GM23338 (cell line): ENCODE data around the gene KRT25.

Source experiments
- CREB1 ChIP-seq: fragments of 250-450 bp; sonication (Bioruptor Pico); IDR thresholded peaks from 2 replicates; pipeline ENCODE4 v1.5.0; 2020; ENCODE audit warnings: low read depth, mild to moderate bottlenecking, moderate library complexity
- EZH2 ChIP-seq: fragments of 200-600 bp; sonication (generic); IDR thresholded peaks from one replicate; pipeline ENCODE4 v1.8.0; 2017; ENCODE audit warnings: antibody characterized with exemption, mild to moderate bottlenecking, low read depth; ENCODE audit not compliant: unreplicated experiment
- EZH2phosphoT487 ChIP-seq: fragments of 200-600 bp; sonication (generic); IDR thresholded peaks from one replicate; pipeline ENCODE4 v1.8.1; 2018; ENCODE audit warnings: antibody characterized with exemption; ENCODE audit not compliant: unreplicated experiment
- JUNB ChIP-seq: IDR thresholded peaks from one replicate; pipeline ENCODE4 v1.6.1; 2016; ENCODE audit warnings: antibody characterized with exemption; ENCODE audit not compliant: unreplicated experiment
- NANOG ChIP-seq: IDR thresholded peaks from 2 replicates; pipeline ENCODE4 v1.6.1; 2016; ENCODE audit warnings: antibody characterized with exemption, borderline replicate concordance
- POLR2AphosphoS5 ChIP-seq: IDR thresholded peaks from 2 replicates; pipeline ENCODE4 v1.6.1; 2016; ENCODE audit warnings: antibody characterized with exemption, low read depth
- REST ChIP-seq: IDR thresholded peaks from one replicate; pipeline ENCODE4 v1.6.1; 2018; ENCODE audit warnings: antibody characterized with exemption; ENCODE audit not compliant: unreplicated experiment
- ZNF114 ChIP-seq: fragments of 250-450 bp; sonication (Bioruptor Pico); IDR thresholded peaks from 2 replicates; pipeline ENCODE4 v1.5.0; 2020; ENCODE audit warnings: mild to moderate bottlenecking, moderate library complexity
- ZNF331 ChIP-seq: fragments of 250-450 bp; sonication (Bioruptor Pico); IDR thresholded peaks from 2 replicates; pipeline ENCODE4 v1.5.0; 2020; ENCODE audit warnings: low read depth, mild to moderate bottlenecking, moderate library complexity
- ZNF462 ChIP-seq: fragments of 250-450 bp; sonication (Bioruptor Pico); IDR thresholded peaks from 2 replicates; pipeline ENCODE4 v1.5.0; 2020; ENCODE audit warnings: mild to moderate bottlenecking, moderate library complexity
- TF ChIP-seq, protein P1 (sequence below), 2 experiments: fragments of 200-600 bp in 1 of 2; sonication (generic) in 1 of 2; conservative IDR thresholded peaks; 2 replicates each; pipeline versions ENCODE4 v1.5.1 to v1.6.1; 2016 to 2017; ENCODE audit warnings: antibody characterized with exemption in 2 of 2, low read depth in 2 of 2, mild to moderate bottlenecking in 2 of 2, moderate library complexity in 1 of 2
- TF ChIP-seq, protein P2 (sequence below): IDR thresholded peaks from 2 replicates; pipeline ENCODE4 v1.6.1; 2016; ENCODE audit warnings: antibody characterized with exemption

- TF ChIP-seq POLR2AphosphoS5: no peak
- TF ChIP-seq EZH2: no peak
- no peak for TF ChIP-seq JUNB
- TF ChIP-seq EZH2phosphoT487: no peak
- TF ChIP-seq REST: no peak
- TF ChIP-seq, protein P1, sequence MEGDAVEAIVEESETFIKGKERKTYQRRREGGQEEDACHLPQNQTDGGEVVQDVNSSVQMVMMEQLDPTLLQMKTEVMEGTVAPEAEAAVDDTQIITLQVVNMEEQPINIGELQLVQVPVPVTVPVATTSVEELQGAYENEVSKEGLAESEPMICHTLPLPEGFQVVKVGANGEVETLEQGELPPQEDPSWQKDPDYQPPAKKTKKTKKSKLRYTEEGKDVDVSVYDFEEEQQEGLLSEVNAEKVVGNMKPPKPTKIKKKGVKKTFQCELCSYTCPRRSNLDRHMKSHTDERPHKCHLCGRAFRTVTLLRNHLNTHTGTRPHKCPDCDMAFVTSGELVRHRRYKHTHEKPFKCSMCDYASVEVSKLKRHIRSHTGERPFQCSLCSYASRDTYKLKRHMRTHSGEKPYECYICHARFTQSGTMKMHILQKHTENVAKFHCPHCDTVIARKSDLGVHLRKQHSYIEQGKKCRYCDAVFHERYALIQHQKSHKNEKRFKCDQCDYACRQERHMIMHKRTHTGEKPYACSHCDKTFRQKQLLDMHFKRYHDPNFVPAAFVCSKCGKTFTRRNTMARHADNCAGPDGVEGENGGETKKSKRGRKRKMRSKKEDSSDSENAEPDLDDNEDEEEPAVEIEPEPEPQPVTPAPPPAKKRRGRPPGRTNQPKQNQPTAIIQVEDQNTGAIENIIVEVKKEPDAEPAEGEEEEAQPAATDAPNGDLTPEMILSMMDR (conservative IDR thresholded peaks at IDR 0.05; ENCODE audit: low read depth in 2 of 2): no peak
- no peak for TF ChIP-seq ZNF114 (CRISPR knock-in tag)
- TF ChIP-seq NANOG: no peak
- TF ChIP-seq, protein P2, sequence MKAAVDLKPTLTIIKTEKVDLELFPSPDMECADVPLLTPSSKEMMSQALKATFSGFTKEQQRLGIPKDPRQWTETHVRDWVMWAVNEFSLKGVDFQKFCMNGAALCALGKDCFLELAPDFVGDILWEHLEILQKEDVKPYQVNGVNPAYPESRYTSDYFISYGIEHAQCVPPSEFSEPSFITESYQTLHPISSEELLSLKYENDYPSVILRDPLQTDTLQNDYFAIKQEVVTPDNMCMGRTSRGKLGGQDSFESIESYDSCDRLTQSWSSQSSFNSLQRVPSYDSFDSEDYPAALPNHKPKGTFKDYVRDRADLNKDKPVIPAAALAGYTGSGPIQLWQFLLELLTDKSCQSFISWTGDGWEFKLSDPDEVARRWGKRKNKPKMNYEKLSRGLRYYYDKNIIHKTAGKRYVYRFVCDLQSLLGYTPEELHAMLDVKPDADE: no peak
- TF ChIP-seq CREB1 (CRISPR knock-in tag): no peak
- TF ChIP-seq ZNF331 (CRISPR knock-in tag): no peak
- TF ChIP-seq ZNF462 (CRISPR knock-in tag): no peak
These were observed 30.5 kb downstream of the KRT25 start for GRCh38 chr17:40724656-40725055.
